Measurements from ENCODE around the gene SLC6A9.
A peak's percentile ranks its signal among the peaks of the same experiment; 100 is the strongest.

Gene SLC6A9

GRCh38 chr1:44031252-44032169 is at the start of gene SLC6A9:
Gene SLC6A9, minus strand, starts transcription at chr1:44031462. Its CDS starts 7,185 bp downstream, at chr1:44024277.
- DNase-seq: peak; percentile 97

- no peak for DNase-seq
Observed at GRCh38 chr1:44079566-44079965, 48.3 kb upstream of the SLC6A9 start.

- DNase-seq: no peak
Observed at GRCh38 chr1:44078104-44078503, 46.8 kb upstream of the SLC6A9 start.

- DNase-seq: no peak
Observed at GRCh38 chr1:44077421-44077820, 46.2 kb upstream of the SLC6A9 start.

GRCh38 chr1:44076066-44076465 is 44.8 kb upstream of the SLC6A9 start:
- DNase-seq: no peak

- DNase-seq: no peak
Observed at GRCh38 chr1:44074415-44074814, 43.2 kb upstream of the SLC6A9 start.

GRCh38 chr1:44073528-44073927 is 42.3 kb upstream of the SLC6A9 start:
- no peak for DNase-seq

- no peak for DNase-seq
Observed at GRCh38 chr1:44072821-44073220, 41.6 kb upstream of the SLC6A9 start.

GRCh38 chr1:44072204-44072603 is 40.9 kb upstream of the SLC6A9 start:
- no peak for DNase-seq

GRCh38 chr1:44071461-44071860 is 40.2 kb upstream of the SLC6A9 start:
- no peak for DNase-seq

GRCh38 chr1:44068442-44068921 is 37.2 kb upstream of the SLC6A9 start:
- no peak for DNase-seq

- no peak for DNase-seq
Observed at GRCh38 chr1:44067266-44068250, 36.3 kb upstream of the SLC6A9 start.

- no peak for DNase-seq
Observed at GRCh38 chr1:44062656-44063179, 31.5 kb upstream of the SLC6A9 start.

- DNase-seq: no peak
Observed at GRCh38 chr1:44061857-44062256, 30.6 kb upstream of the SLC6A9 start.

GRCh38 chr1:44060830-44061267 is 29.6 kb upstream of the SLC6A9 start:
- no peak for DNase-seq

- DNase-seq: no peak
Observed at GRCh38 chr1:44059664-44060355, 28.5 kb upstream of the SLC6A9 start.

- no peak for DNase-seq
Observed at GRCh38 chr1:44059212-44059611, 27.9 kb upstream of the SLC6A9 start.

GRCh38 chr1:44057293-44057692 is 26.0 kb upstream of the SLC6A9 start:
- DNase-seq: no peak

- DNase-seq: no peak
Observed at GRCh38 chr1:44053394-44053793, 22.1 kb upstream of the SLC6A9 start.

- DNase-seq: no peak
Observed at GRCh38 chr1:44050261-44050660, 19.0 kb upstream of the SLC6A9 start.

- DNase-seq: no peak
Observed at GRCh38 chr1:44049839-44050238, 18.6 kb upstream of the SLC6A9 start.

GRCh38 chr1:44048532-44049215 is 17.4 kb upstream of the SLC6A9 start:
- DNase-seq: no peak

All from NCI-H510A treated with DMSO at 0.1 percent for 48 hours (cell line).